Smooth muscle cell of the brain vasculature (primary cell): ENCODE data around the gene CEACAM7.
"Not testable (repeated sequence)": the region's sequence is repeated elsewhere in the genome, so short reads cannot be mapped to it uniquely, and the experiment has no call there.

Source experiments
- DNase-seq: peaks from one replicate; pipeline ENCODE4 v3.0.0-alpha.2; 2012; ENCODE audit warnings: low read depth, low spot score

The CEACAM7 gene

DNA sequence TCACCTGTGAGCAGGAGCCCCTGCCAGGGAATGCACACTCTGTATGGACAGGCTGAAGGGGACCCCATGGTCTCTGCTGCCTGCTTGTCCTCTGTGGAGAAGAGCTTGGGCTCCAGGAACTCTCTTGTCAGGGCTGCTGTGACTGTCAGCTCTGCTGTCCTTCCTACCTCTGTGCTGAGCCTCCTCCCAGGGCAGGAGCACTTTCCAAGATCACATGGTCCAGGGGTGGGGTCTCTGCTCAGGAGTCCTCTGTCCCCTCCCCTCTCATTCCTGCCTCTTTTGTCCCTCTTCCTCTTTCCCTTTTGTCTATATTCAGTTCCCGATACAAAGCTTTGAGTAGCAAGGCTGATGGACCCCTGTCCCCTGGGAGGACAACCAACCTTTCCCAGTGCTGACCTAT lies at the start of gene CEACAM7:
CEACAM7 (minus strand) TSS at position 173 of the 400 bp plus-strand sequence; CDS start at position 68, 105 bp downstream.
- no peak for DNase-seq

DNA sequence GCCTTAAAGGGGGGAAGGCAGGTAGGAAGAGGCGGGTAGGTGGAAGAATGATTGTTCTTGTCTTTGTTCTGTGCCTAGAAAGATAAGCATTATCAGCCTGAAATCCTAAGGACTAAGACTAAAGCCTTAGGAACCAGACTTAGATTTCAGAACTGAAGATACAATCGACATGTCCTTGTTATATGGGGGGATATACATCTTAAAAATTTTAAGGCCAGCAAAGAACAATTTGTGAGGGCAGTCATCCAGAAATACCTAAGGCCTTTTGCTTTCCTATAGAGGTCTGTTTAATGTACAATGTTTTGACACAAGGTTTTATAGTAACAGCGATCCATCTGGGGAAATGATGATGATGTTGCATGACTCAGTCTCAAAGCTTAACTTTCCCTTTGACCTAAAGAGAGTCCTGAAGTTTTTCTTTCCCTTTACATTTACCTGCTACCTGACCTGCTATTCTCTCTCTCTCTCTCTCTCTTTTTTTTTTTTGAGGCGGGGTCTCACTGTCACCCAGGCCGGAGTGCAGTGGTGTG lies 47.1 kb upstream of the CEACAM7 start:
- no peak for DNase-seq

- no peak for DNase-seq
Measured at GRCh38 chr19:41734585-41734984, 46.5 kb upstream of the CEACAM7 start.

DNA sequence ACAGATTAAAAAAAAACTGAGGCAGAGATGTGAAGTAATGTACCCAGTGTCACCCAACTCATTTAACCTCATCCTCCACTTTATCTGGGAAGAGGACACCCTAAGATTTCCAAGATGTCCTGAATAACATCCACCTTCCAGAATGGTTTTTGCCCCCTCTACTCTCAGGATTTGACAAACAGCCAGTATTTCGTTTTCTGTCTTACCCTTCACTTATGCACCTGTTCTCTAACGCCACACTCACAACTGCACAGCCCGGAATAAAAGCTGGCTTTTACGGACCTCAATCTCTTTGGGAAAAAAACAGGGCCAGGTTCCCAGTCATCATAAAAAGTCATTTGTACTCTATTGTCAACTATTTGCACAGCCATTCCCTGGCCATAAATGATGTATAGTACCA lies 46.1 kb upstream of the CEACAM7 start:
- DNase-seq, result no peak

DNA sequence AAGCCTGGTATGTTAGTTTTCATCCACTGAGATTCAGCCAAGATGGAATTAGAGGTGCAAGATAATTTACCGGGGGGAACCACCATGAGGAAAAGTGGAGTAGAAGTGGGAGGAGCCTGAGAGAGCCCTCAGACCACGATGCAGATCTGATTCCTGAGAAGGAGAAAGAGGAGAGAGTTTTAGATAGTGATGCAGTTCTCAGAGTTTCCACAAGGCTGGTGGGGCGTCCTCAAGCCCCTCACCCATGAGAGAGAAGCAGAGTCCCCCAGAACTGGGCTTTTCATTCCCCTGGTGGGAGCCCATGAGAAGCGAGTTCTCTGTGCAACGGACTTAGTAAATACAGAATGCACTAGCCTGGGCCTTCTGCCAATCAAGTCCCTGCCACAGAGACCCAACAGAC lies 38.4 kb upstream of the CEACAM7 start:
- no peak for DNase-seq

DNA sequence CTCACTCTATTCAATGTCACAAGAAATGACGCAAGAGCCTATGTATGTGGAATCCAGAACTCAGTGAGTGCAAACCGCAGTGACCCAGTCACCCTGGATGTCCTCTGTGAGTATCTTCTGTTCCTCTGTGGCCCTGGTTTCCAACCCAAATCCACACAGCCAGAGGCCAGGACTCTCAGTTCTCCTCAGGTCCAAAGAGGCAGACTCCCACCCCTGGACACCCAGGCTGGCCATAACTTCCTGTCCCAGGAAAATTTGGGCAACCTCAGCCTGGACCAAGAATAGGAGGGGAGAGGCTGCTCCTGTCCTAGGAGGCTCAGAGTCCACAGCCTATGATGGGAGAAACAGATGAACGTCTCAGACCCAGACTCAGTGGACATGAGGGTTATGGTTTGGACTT lies 32.0 kb upstream of the CEACAM7 start:
- no peak for DNase-seq

DNA sequence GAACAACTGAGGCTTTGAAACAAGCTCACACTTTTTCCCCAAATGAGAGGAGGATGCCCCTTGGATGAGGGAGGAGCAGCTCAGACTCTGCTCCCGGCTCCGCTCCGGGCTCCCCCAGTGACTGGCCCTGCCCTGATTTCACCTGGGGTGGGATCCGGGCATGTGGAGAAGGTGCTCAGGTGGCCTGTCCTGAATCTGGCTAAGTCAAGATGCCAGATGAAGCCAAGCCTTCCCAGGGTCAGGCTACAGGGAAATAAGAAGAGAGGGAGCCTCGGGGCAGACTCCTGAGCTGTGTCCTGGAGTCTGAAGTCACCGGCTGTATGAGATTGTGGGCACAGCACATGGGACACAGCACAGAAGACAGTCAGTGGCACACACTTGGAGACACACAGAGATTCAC lies 30.7 kb upstream of the CEACAM7 start:
- DNase-seq, result no peak

DNA sequence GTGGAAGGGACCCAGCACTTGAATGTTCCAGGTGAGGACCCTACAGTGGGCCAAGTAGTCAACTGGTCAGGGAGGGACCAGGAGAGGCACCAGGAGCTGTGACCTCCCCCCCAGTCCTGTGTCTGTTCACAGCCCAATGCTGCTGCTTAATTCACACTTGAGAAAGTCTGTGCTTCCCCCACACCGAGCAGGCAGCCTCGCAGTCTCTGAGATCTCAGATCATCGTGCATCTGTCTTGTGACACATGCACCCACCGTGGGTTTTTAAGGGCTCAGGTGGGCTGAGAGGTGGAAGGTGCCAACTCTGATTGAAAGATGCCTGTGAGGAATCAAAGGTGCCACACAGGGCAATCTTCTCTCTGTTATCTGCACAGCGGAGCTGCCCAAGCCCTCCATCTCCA lies 26.5 kb upstream of the CEACAM7 start:
- DNase-seq, result no peak

- no peak for DNase-seq
Measured at GRCh38 chr19:41711376-41712261, 23.5 kb upstream of the CEACAM7 start.

GRCh38 chr19:41709951-41710645 lies 22.0 kb upstream of the CEACAM7 start:
- DNase-seq, result no peak

DNA sequence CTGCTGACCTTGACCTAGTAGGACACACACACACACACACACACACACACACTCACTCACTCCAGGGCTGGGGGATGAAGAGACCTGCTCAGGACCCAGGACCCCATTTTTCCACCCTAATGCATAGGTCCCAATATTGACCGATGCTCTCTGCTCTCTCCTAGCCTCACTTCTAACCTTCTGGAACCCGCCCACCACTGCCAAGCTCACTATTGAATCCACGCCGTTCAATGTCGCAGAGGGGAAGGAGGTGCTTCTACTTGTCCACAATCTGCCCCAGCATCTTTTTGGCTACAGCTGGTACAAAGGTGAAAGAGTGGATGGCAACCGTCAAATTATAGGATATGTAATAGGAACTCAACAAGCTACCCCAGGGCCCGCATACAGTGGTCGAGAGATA lies 21.4 kb upstream of the CEACAM7 start:
- not testable (repeated sequence) for DNase-seq

DNA sequence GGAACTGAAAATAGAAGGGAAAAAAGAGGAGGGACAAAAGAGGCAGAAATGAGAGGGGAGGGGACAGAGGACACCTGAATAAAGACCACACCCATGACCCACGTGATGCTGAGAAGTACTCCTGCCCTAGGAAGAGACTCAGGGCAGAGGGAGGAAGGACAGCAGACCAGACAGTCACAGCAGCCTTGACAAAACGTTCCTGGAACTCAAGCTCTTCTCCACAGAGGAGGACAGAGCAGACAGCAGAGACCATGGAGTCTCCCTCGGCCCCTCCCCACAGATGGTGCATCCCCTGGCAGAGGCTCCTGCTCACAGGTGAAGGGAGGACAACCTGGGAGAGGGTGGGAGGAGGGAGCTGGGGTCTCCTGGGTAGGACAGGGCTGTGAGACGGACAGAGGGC lies 20.4 kb upstream of the CEACAM7 start, which contains the start of gene CEACAM5:
CEACAM5 (plus strand) TSS at position 146 of the 400 bp plus-strand sequence; CDS start at position 252, 106 bp downstream.
- DNase-seq, result no peak

DNA sequence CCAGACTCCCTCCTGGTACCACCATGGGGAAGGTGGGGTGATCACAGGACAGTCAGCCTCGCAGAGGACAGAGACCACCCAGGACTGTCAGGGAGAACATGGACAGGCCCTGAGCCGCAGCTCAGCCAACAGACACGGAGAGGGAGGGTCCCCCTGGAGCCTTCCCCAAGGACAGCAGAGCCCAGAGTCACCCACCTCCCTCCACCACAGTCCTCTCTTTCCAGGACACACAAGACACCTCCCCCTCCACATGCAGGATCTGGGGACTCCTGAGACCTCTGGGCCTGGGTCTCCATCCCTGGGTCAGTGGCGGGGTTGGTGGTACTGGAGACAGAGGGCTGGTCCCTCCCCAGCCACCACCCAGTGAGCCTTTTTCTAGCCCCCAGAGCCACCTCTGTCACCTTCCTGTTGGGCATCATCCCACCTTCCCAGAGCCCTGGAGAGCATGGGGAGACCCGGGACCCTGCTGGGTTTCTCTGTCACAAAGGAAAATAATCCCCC lies 19.9 kb upstream of the CEACAM7 start:
- no peak for DNase-seq

GRCh38 chr19:41707502-41707812 lies 19.4 kb upstream of the CEACAM7 start:
- DNase-seq, result no peak

- no peak for DNase-seq
Measured at GRCh38 chr19:41706741-41707501, 18.9 kb upstream of the CEACAM7 start.

GRCh38 chr19:41705393-41706174 lies 17.5 kb upstream of the CEACAM7 start:
- no peak for DNase-seq

DNA sequence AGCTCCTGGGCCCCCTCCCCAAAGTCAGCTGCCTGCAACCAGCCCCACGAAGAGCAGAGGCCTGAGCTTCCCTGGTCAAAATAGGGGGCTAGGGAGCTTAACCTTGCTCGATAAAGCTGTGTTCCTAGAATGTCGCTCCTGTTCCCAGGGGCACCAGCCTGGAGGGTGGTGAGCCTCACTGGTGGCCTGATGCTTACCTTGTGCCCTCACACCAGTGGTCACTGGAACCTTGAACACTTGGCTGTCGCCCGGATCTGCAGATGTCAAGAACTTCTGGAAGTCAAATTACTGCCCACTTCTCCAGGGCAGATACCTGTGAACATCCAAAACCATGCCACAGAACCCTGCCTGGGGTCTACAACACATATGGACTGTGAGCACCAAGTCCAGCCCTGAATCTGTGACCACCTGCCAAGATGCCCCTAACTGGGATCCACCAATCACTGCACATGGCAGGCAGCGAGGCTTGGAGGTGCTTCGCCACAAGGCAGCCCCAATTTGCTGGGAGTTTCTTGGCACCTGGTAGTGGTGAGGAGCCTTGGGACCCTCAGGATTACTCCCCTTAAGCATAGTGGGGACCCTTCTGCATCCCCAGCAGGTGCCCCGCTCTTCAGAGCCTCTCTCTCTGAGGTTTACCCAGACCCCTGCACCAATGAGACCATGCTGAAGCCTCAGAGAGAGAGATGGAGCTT lies 15.7 kb upstream of the CEACAM7 start:
- no peak for DNase-seq

DNA sequence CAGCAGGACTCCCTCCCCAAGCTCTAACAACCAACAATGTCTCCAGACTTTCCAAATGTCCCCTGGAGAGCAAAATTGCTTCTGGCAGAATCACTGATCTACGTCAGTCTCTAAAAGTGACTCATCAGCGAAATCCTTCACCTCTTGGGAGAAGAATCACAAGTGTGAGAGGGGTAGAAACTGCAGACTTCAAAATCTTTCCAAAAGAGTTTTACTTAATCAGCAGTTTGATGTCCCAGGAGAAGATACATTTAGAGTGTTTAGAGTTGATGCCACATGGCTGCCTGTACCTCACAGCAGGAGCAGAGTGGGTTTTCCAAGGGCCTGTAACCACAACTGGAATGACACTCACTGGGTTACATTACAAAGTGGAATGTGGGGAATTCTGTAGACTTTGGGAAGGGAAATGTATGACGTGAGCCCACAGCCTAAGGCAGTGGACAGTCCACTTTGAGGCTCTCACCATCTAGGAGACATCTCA lies 14.1 kb upstream of the CEACAM7 start:
- DNase-seq, result no peak

DNA sequence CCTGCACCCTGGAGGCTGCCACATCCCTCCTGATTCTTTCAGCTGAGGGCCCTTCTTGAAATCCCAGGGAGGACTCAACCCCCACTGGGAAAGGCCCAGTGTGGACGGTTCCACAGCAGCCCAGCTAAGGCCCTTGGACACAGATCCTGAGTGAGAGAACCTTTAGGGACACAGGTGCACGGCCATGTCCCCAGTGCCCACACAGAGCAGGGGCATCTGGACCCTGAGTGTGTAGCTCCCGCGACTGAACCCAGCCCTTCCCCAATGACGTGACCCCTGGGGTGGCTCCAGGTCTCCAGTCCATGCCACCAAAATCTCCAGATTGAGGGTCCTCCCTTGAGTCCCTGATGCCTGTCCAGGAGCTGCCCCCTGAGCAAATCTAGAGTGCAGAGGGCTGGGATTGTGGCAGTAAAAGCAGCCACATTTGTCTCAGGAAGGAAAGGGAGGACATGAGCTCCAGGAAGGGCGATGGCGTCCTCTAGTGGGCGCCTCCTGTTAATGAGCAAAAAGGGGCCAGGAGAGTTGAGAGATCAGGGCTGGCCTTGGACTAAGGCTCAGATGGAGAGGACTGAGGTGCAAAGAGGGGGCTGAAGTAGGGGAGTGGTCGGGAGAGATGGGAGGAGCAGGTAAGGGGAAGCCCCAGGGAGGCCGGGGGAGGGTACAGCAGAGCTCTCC lies 13.5 kb upstream of the CEACAM7 start:
- DNase-seq, result no peak
